DMS114 treated with DMSO at 0.1 percent for 48 hours (cell line): Measurements from ENCODE around the gene CALML6.

Source experiments
- DNase-seq: peaks from one replicate; lab custom pipeline; 2025; ENCODE audit not compliant: unreplicated experiment; lab: John Stamatoyannopoulos, UW

CALML6 gene

DNA sequence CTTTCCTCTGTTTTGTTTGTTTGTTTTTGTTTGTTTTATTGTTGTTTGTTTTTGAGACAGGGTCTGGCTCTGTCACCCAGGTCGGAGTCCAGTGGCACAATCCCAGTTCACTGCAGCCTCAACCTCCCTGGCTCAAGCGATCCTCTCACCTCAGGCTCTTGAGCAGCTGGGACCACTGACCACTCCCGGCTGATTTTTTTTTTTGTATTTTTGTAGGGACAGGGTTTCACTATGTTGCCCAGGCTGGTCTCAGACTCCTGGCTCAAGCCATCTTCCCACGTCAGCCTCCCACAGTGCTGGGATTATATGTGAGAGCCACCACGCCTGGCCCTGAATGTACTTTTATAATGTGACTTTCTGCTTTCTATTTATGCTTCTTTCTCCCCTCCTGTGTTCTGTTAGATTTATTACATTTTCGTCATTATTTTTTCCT is 5.0 kb upstream of the CALML6 start:
- DNase-seq, result no peak

DNA sequence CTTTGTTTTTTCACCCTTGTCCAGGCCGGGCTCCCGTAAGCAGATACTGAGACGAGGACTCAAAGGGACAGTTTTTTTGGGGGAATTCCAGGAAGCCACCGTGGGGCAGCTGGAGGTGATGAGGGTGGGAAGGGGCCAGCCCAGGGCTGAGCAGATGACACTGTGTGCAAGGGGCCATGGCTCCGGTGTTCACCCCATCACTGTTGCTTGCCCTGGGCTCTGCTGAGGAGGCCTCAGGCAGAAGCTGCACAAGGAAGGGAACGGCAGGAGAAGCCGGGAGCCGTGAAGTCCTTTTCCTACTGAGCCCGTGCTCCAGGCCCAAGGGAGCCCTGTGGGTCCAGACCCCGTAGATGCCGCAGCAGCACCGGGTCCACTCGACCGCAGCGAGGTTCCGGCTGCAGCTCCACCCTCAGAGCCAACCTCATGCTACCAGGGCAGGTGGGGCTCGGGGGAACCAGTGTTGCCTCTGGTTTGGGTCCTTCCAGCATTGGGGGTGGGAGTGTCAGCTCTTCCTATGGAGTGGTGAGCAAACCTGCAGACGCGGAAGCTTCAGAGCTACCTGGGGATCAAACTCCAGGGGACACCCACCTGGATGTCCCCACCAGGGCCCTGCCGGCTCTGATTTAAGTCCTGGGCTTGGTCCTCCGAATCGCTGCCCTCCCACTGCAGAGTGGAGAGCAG is 4.3 kb upstream of the CALML6 start:
- DNase-seq, result no peak

- no peak for DNase-seq
Measured at GRCh38 chr1:1911350-1912041, 3.6 kb upstream of the CALML6 start.

GRCh38 chr1:1914101-1914970 is 724 bp upstream of the CALML6 start:
- no peak for DNase-seq

GRCh38 chr1:1915911-1916840 is 1.1 kb downstream of the CALML6 start:
- DNase-seq, result no peak

- DNase-seq, result no peak
Measured at GRCh38 chr1:1916851-1917251, 1.8 kb downstream of the CALML6 start.

- DNase-seq, result no peak
Measured at GRCh38 chr1:1917304-1917976, 2.4 kb downstream of the CALML6 start.

GRCh38 chr1:1917995-1918900 is 3.2 kb downstream of the CALML6 start:
- DNase-seq, result no peak

- no peak for DNase-seq
Measured at GRCh38 chr1:1918901-1919303, 3.8 kb downstream of the CALML6 start, which contains the start of gene TMEM52. Gene TMEM52, minus strand, starts transcription at chr1:1919279. Its CDS starts 14 bp downstream, at chr1:1919265.

DNA sequence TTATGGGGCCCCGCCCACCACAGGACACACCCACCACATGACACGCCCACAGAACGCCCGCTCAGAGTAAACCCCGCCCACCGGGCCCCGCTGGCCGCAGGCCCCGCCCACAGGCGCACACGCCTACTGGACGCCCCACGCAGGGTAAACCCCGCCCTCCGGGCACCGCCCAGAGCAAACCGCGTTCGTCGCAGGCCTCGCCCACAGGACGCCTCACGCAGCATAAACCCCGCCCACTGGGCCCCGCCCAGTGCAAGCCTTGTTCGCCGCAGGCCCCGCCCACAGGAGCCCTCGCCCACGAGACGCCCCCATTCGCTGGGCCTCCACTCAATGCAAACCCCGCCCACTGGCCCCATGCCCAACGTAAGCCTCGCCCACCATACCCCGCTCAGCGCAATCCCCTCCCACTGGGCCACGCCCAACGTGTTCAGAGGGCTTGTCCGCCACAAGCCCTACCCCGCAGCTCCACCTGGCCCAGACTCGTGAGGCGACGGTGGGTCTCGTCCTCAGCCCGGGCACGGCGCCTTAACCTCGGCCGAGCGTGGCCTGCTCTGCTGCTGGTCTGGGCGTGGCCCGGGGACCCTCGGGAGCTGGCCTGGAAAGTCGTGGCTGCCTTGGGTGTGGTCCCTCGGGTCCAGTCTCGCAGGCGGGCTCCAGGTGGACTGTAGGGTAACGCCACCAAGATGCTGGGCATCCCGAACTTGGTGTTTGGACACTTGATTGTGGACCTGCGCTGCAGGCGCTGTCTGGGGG is 4.4 kb downstream of the CALML6 start:
- DNase-seq, result peak; percentile 88

- no peak for DNase-seq
Measured at GRCh38 chr1:1920057-1920607, 5.1 kb downstream of the CALML6 start.

DNA sequence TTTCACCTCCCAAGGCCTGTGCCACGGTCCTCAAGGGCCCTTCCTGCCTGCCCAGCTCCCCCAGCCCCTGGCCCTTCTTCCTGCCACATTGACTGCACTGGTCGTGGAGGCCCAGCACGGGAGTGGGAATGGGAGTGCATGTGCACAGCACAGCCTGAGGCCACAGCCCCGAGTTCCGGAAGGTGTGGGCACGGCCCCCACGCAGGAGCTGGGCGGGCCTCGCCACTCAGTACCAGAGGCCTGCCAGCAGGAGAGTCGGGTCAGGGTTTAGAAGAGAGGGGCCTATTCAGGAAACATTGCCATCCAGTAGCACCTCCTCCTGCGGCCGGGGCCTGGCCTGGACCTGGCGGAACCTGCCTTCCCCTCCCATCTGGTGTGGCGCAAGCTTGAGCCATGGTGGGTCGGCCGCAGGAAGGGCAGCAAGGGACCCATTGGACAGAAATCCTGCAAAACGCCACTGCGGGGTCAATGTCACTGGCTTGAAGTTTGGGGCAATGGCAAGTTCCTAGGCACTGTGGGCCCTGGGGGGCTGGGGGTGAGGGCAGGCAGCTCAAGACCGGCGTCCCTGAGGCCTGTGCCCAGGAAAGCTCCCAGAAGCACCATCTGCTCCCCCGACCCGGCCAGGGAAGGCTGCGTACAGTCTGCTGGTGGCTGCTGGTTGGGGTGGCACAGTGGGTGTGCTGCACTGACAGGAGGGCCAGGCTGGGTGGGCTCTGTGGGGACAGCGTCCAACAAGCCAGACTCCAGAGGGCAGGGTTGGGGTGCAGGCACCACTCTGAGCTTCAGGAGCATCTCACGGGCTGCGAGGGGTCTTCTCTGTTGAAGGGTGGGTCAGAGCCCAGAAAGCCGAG is 5.8 kb downstream of the CALML6 start:
- DNase-seq, result no peak

GRCh38 chr1:1921459-1921862 is 6.4 kb downstream of the CALML6 start:
- DNase-seq, result no peak

DNA sequence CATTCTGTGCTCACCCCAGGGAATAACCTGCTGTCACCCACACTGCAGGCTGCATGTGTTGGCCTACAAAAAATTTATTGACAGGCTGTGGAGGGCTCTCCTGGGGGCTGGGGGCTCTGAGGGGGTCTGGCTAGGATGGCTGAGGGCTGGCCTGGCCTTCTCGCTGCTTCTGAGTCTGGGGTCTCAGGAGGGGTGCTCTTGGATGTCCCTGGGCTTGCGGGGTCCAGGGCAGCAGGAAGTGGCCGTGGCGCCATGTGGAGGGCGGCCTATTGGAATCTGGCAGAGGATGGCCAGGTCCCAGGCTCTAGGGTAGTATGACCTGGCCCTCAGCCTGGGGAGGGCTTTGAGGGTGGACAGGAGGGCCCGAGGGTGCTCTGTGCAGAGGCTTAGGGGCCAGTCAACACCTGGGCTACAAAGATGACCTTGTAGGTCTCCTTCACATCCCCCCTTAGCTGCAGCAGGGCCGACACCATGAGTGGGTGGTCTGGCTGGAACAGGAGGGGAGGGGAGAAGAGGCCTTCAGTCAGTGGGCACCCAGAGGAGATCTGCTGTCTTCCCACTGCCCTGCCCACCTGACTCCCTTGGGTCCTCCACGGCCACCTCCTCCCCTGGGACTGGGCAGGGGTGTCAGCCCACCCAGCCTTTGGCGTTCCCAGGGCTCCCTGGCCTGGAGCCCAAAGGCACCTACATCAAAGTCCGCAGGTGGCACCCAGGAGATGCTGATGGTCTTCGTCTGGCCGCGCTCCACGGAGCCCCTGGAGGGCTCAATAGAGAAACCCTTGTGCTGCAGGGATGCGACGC is 7.0 kb downstream of the CALML6 start:
- no peak for DNase-seq

DNA sequence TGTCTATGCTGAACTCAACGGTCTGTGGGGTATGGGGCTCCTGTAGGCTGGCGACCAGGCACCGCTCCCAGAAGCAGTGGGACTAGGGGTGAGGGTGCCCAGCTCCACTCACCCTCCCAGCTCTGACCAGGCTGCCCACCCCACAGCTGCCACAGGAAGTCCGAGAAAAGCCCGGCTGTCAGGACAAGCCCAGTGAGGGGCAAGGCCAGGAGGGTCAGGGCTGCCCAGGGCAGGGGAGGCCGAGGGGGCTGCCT is 7.6 kb downstream of the CALML6 start:
- no peak for DNase-seq

- no peak for DNase-seq
Measured at GRCh38 chr1:1922956-1923833, 8.1 kb downstream of the CALML6 start.
